ENCODE measurements around the gene MECP2.
A peak's percentile ranks its signal among the peaks of the same experiment; 100 is the strongest.

Gene MECP2

GRCh38 chrX:153974726-153975286, 122.7 kb downstream of the MECP2 start:
- no peak for DNase-seq (ENCODE audit: extremely low read depth, low read depth)
- TF ChIP-seq CTCF (IDR thresholded peaks at IDR 0.05; ENCODE audit: low read depth, low read length), result no peak

- no peak for TF ChIP-seq CTCF (IDR thresholded peaks at IDR 0.05; ENCODE audit: low read depth, low read length)
Measured at GRCh38 chrX:153974003-153974725, 123.4 kb downstream of the MECP2 start.

GRCh38 chrX:153973127-153974002, 124.2 kb downstream of the MECP2 start:
- no peak for TF ChIP-seq CTCF (IDR thresholded peaks at IDR 0.05; ENCODE audit: low read depth, low read length)
- DNase-seq (ENCODE audit: extremely low read depth, low read depth), result no peak

More at GRCh38 chrX:153974003-153974725, 123.4 kb downstream of the MECP2 start:
- DNase-seq (ENCODE audit: extremely low read depth, low read depth), result no peak

- DNase-seq (ENCODE audit: extremely low read depth, low read depth), result peak; percentile 55
- TF ChIP-seq CTCF (IDR thresholded peaks at IDR 0.05; ENCODE audit: low read depth, low read length), result no peak
Measured at GRCh38 chrX:153972368-153973126, 125.0 kb downstream of the MECP2 start, which contains the start of gene TMEM187. TSS of gene TMEM187 (plus strand) at chrX:153972754. CDS start at chrX:153982063, 9,309 bp downstream.
